ENCODE results near the gene RPP25.

- TF ChIP-seq POLR2A (IDR thresholded peaks at IDR 0.05; ENCODE audit: low read length) (no peak), ZNF302 (CRISPR knock-in tag; IDR thresholded peaks at IDR 0.05) (no peak), CTCF (IDR thresholded peaks at IDR 0.05) (no peak), SREBF2 (IDR thresholded peaks at IDR 0.05) (no peak), EP300 (IDR thresholded peaks at IDR 0.05) (no peak), KDM1A (IDR thresholded peaks at IDR 0.05; ENCODE audit: low read depth) (no peak), CBX8 (IDR thresholded peaks at IDR 0.05) (no peak), USF2 (IDR thresholded peaks at IDR 0.05) (no peak), CHD4 (IDR thresholded peaks at IDR 0.05; ENCODE audit: borderline replicate concordance) (no peak), HOXB5 (CRISPR knock-in tag; IDR thresholded peaks at IDR 0.05) (no peak), MAFK (IDR thresholded peaks at IDR 0.05; ENCODE audit: partially characterized antibody) (no peak)
These were observed 45.8 kb upstream of the RPP25 start for GRCh38 chr15:75002398-75002797.
